Measurements from ENCODE around the gene ERAL1.

The ERAL1 gene

GRCh38 chr17:28855336-28855679, 492 bp downstream of the ERAL1 start:
- H3K27ac ChIP-seq, result peak overlapping the region; percentile 84
- TF ChIP-seq ZFX (IDR thresholded peaks at IDR 0.05; ENCODE audit: borderline replicate concordance) (no peak), CTCF (IDR thresholded peaks at IDR 0.05) (no peak)

DNA sequence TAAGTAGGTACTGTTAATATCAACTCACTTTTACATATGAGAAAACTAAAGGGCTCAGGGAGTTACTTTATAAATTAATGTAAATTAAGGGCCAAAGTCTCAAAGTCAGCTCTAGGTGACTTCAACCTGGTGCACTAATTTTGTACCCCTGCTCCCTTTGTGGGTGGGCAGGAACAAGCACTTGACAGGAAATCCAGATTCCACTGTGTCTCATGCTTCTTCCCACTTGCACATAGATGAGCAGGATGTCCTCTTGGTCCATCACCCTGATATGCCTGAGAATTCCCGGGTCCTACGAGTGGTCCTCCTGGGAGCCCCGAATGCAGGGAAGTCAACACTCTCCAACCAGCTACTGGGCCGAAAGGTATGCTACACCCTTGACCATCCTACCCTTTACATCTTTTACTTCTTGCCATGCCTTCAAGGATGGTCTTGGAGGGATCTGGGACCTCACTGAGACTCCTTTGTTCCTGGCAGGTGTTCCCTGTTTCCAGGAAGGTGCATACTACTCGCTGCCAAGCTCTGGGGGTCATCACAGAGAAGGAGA, 1.3 kb downstream of the ERAL1 start:
- peak overlapping the region; percentile 84 for H3K27ac ChIP-seq

DNA sequence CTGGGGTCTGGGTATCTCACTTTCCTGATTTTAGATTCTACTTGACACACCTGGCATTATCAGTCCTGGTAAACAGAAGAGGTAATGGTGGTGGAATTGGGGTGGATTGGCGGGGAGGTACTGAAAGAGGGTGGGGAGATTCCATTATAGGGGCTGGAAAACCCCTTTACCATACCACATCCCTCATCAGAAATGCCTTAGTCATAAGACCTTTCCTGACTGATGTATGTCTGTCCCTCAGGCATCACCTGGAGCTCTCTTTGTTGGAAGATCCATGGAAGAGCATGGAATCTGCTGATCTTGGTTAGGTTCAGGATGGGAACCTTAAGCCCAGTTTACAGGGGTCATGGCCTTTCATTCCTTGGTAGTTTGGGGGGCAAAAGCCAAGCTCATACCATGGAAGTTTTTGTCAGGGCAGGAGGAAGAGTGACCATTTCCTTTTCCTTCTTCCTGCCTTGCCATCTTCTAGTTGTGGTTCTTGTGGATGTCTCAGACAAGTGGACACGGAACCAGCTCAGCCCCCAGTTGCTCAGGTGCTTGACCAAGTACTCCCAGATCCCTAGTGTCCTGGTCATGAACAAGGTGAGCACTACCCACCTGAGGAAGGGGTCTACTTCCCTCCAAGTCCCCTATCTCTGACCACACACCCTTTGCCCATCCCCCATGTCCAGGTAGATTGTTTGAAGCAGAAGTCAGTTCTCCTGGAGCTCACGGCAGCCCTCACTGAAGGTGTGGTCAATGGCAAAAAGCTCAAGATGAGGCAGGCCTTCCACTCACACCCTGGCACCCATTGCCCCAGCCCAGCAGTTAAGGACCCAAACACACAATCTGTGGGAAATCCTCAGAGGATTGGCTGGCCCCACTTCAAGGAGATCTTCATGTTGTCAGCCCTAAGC, 3.3 kb downstream of the ERAL1 start:
- no peak for TF ChIP-seq ZFX (IDR thresholded peaks at IDR 0.05; ENCODE audit: borderline replicate concordance)
- no peak for TF ChIP-seq CTCF (IDR thresholded peaks at IDR 0.05)
- H3K27ac ChIP-seq, result no peak overlapping the region

More for the DNA sequence above, 1.3 kb downstream of the ERAL1 start:
- no peak for TF ChIP-seq ZFX (IDR thresholded peaks at IDR 0.05; ENCODE audit: borderline replicate concordance)
- TF ChIP-seq CTCF (IDR thresholded peaks at IDR 0.05), result no peak

GRCh38 chr17:28858801-28859355, 4.1 kb downstream of the ERAL1 start:
- TF ChIP-seq CTCF (IDR thresholded peaks at IDR 0.05) (no peak), ZFX (IDR thresholded peaks at IDR 0.05; ENCODE audit: borderline replicate concordance) (no peak)
- no peak overlapping the region for H3K27ac ChIP-seq

- no peak overlapping the region for H3K27ac ChIP-seq
- TF ChIP-seq ZFX (IDR thresholded peaks at IDR 0.05; ENCODE audit: borderline replicate concordance) (no peak), CTCF (IDR thresholded peaks at IDR 0.05) (no peak)
Observed at GRCh38 chr17:28860363-28860808, 5.6 kb downstream of the ERAL1 start.

- 0 out of 2 replicates have a peak overlapping the region, but pooled peaks have one; percentile 23 for H3K27ac ChIP-seq
Observed at GRCh38 chr17:28861393-28862203, 6.8 kb downstream of the ERAL1 start.

More at GRCh38 chr17:28861393-28862203, 6.8 kb downstream of the ERAL1 start:
- TF ChIP-seq ZFX (IDR thresholded peaks at IDR 0.05; ENCODE audit: borderline replicate concordance) (no peak), CTCF (IDR thresholded peaks at IDR 0.05) (no peak)
